Smooth muscle cell (in vitro differentiated cells): ENCODE measurements around the gene TBX1. TPM values are rescaled to one million over a fixed set of nuclear protein-coding genes. Genes with fewer than 3 reads are reported as not detected.

Experiments
- DNase-seq: peaks from one replicate; lab custom pipeline; 2025; ENCODE audit not compliant: unreplicated experiment; lab: John Stamatoyannopoulos, UW
- H2AFZ ChIP-seq: fragments of 200-600 bp; sonication (generic); 2 replicates; pipeline ENCODE4 v1.6.0; 2016; ENCODE audit warnings: antibody characterized with exemption, low read depth, mild to moderate bottlenecking
- H3F3A ChIP-seq: fragments of 200-600 bp; sonication (generic); 2 replicates; pipeline ENCODE4 v1.6.0; 2017; ENCODE audit warnings: antibody characterized with exemption, low read depth
- H3K27ac ChIP-seq: fragments of 200-600 bp; sonication (generic); 2 replicates; pipeline ENCODE4 v1.5.1; 2016; ENCODE audit warnings: low read depth, mild to moderate bottlenecking
- H3K27me3 ChIP-seq: fragments of 200-600 bp; sonication (generic); 2 replicates; pipeline ENCODE4 v1.6.1; 2016; ENCODE audit warnings: low read depth, mild to moderate bottlenecking
- H3K36me3 ChIP-seq: fragments of 200-600 bp; sonication (generic); 2 replicates; pipeline ENCODE4 v1.5.1; 2016; ENCODE audit warnings: low read depth
- H3K4me1 ChIP-seq: fragments of 200-600 bp; sonication (generic); 2 replicates; pipeline ENCODE4 v1.5.1; 2016; ENCODE audit warnings: low read depth
- H3K4me2 ChIP-seq: fragments of 200-600 bp; sonication (generic); 2 replicates; pipeline ENCODE4 v1.6.0; 2016; ENCODE audit warnings: mild to moderate bottlenecking
- H3K4me3 ChIP-seq: fragments of 200-600 bp; sonication (generic); 2 replicates; pipeline ENCODE4 v1.5.1; 2016; ENCODE audit warnings: mild to moderate bottlenecking
- H3K79me2 ChIP-seq: fragments of 200-600 bp; sonication (generic); 2 replicates; pipeline ENCODE4 v1.6.0; 2016; ENCODE audit warnings: low read depth, mild to moderate bottlenecking
- H3K9ac ChIP-seq: fragments of 200-600 bp; sonication (generic); 2 replicates; pipeline ENCODE4 v1.6.0; 2016; ENCODE audit warnings: low read depth
- H3K9me3 ChIP-seq: fragments of 200-600 bp; sonication (generic); replicated peaks from 2 replicates; pipeline ENCODE4 v1.5.1; 2016; ENCODE audit warnings: low read depth
- H4K20me1 ChIP-seq: fragments of 200-600 bp; sonication (generic); 2 replicates; pipeline ENCODE4 v1.6.0; 2016; ENCODE audit warnings: low read depth
- CTCF ChIP-seq: fragments of 200-600 bp; sonication (generic); IDR thresholded peaks from 2 replicates; pipeline ENCODE4 v1.5.1; 2017; ENCODE audit warnings: borderline replicate concordance, mild to moderate bottlenecking, antibody characterized with exemption; ENCODE audit not compliant: insufficient read depth, poor library complexity, severe bottlenecking
- WGBS: methylation state at CpG from one replicate; pipeline ENCODE4 v1.1.7; 2016; ENCODE audit warnings: low lambda C conversion rate; 5-methylcytosine and 5-hydroxymethylcytosine counted together
- polyA plus RNA-seq: library from polyadenylated mRNA; unstranded; fragments of >200 nt; fragmentation: Nextera tagmentation; extraction: Ambion mirVana; gene quantifications from 2 replicates; pipeline ENCODE4 v1.2.1, GENCODE V29; 2016
- total RNA-seq: library from RNA; depleted of rRNA; stranded (reverse); fragments of >200 nt; gene quantifications from 2 replicates; pipeline ENCODE4 v1.2.3, GENCODE V29; 2014

Gene TBX1
- total and polyA plus RNA-seq, 2 experiments from 2014 or later, result not detected

- H2AFZ ChIP-seq, result no peak overlapping the region
- no peak for TF ChIP-seq CTCF
- H3K79me2 ChIP-seq, result no peaks in the 10 kb centered on the region
- no peaks in the 10 kb centered on the region for H3K9me3 ChIP-seq
- no peak overlapping the region for H3K4me2 ChIP-seq
- DNase-seq, result no peak
- H4K20me1 ChIP-seq, result no peaks in the 10 kb centered on the region
- no peak overlapping the region for H3K4me3 ChIP-seq
- WGBS, result 97% methylated on average over 26 of the region's 26 CpGs
- H3K36me3 ChIP-seq, result no peaks in the 10 kb centered on the region
- H3F3A ChIP-seq, result no peaks in the 10 kb centered on the region
- H3K9ac ChIP-seq, result no peak overlapping the region
- no peak overlapping the region for H3K27ac ChIP-seq
- H3K27me3 ChIP-seq, result no peaks in the 10 kb centered on the region
- H3K4me1 ChIP-seq, result no peaks in the 10 kb centered on the region
Observed at GRCh38 chr22:19802001-19802893, 41.7 kb downstream of the TBX1 start.

- no peak overlapping the region for H3K27ac ChIP-seq
- H4K20me1 ChIP-seq, result no peaks in the 10 kb centered on the region
- H3K4me3 ChIP-seq, result no peak overlapping the region
- H3K79me2 ChIP-seq, result no peaks in the 10 kb centered on the region
- H3K4me2 ChIP-seq, result no peak overlapping the region
- no peaks in the 10 kb centered on the region for H3K4me1 ChIP-seq
- no peak for TF ChIP-seq CTCF
- no peak for DNase-seq
- H3K9me3 ChIP-seq, result no peaks in the 10 kb centered on the region
- WGBS, result 95% methylated on average over 19 of the region's 19 CpGs
- H2AFZ ChIP-seq, result no peak overlapping the region
- H3F3A ChIP-seq, result no peaks in the 10 kb centered on the region
- H3K9ac ChIP-seq, result no peak overlapping the region
- no peaks in the 10 kb centered on the region for H3K27me3 ChIP-seq
- no peaks in the 10 kb centered on the region for H3K36me3 ChIP-seq
Observed at GRCh38 chr22:19802894-19803735, 42.5 kb downstream of the TBX1 start.

GRCh38 chr22:19803736-19804267 is 43.2 kb downstream of the TBX1 start:
- no peaks in the 10 kb centered on the region for H3K4me1 ChIP-seq
- H3K9me3 ChIP-seq, result no peaks in the 10 kb centered on the region
- H4K20me1 ChIP-seq, result no peaks in the 10 kb centered on the region
- WGBS, result 97% methylated on average over 7 of the region's 8 CpGs
- H3K4me3 ChIP-seq, result no peak overlapping the region
- no peak overlapping the region for H3K9ac ChIP-seq
- no peaks in the 10 kb centered on the region for H3K36me3 ChIP-seq
- H3K4me2 ChIP-seq, result no peak overlapping the region
- no peak for DNase-seq
- no peak overlapping the region for H3K27ac ChIP-seq
- no peaks in the 10 kb centered on the region for H3K79me2 ChIP-seq
- no peaks in the 10 kb centered on the region for H3F3A ChIP-seq
- no peak overlapping the region for H2AFZ ChIP-seq
- no peaks in the 10 kb centered on the region for H3K27me3 ChIP-seq
- TF ChIP-seq CTCF, result no peak
